Measurements from ENCODE around the gene SPP1.
A peak's percentile ranks its signal among the peaks of the same experiment; 100 is the strongest.

SPP1 gene

GRCh38 chr4:87970121-87970520 lies 5.4 kb upstream of the SPP1 start:
- Mint-ChIP-seq H3K4me3 (no peak overlapping the region), H3K9me3 (no peaks in the 10 kb centered on the region), H3K4me1 (peaks cover 0 to under 1% of the 10 kb centered on the region in 2 donors), H3K36me3 (no peaks in the 10 kb centered on the region), H3K27ac (no peak overlapping the region), H3K27me3 (peaks cover 5 to 10% of the 10 kb centered on the region in 2 donors)
- ATAC-seq (replicated peaks) (no peak), DNase-seq (no peak)

GRCh38 chr4:87971866-87972265 lies 3.6 kb upstream of the SPP1 start:
- H3K36me3 Mint-ChIP-seq: no peaks in the 10 kb centered on the region

GRCh38 chr4:87973283-87974169 lies 2.0 kb upstream of the SPP1 start:
- Mint-ChIP-seq H3K4me1 (peaks cover 4 to 7% of the 10 kb centered on the region in 2 donors), H3K9me3 (no peaks in the 10 kb centered on the region), H3K27ac (no peak overlapping the region), H3K36me3 (no peaks in the 10 kb centered on the region), H3K4me3 (no peak overlapping the region), H3K27me3 (peaks cover 5 to 19% of the 10 kb centered on the region in 2 donors)
- ATAC-seq (replicated peaks) (peak; percentile 66 to 72), DNase-seq (no peak)

More at GRCh38 chr4:87971866-87972265, 3.6 kb upstream of the SPP1 start:
- Mint-ChIP-seq H3K9me3 (no peaks in the 10 kb centered on the region), H3K27ac (no peak overlapping the region), H3K27me3 (peaks cover 5 to 14% of the 10 kb centered on the region in 2 donors), H3K4me1 (peaks cover 4 to 7% of the 10 kb centered on the region in 2 donors), H3K4me3 (no peak overlapping the region)
- no peak for ATAC-seq (replicated peaks)
- DNase-seq: no peak

- Mint-ChIP-seq H3K4me1 (peaks cover 4 to 7% of the 10 kb centered on the region in 2 donors), H3K36me3 (no peaks in the 10 kb centered on the region), H3K27ac (no peak overlapping the region), H3K27me3 (peaks cover 5 to 19% of the 10 kb centered on the region in 2 donors), H3K9me3 (no peaks in the 10 kb centered on the region), H3K4me3 (peak overlapping the region; percentile 63 to 73)
- DNase-seq (no peak), ATAC-seq (replicated peaks) (peak; percentile 38 to 41)
Measured at GRCh38 chr4:87974856-87975462, 555 bp upstream of the SPP1 start.

- no peak overlapping the region for H3K27ac Mint-ChIP-seq
- no peaks in the 10 kb centered on the region for H3K36me3 Mint-ChIP-seq
- no peaks in the 10 kb centered on the region for H3K9me3 Mint-ChIP-seq
- H3K4me3 Mint-ChIP-seq: no peak overlapping the region
- DNase-seq: no peak
- H3K4me1 Mint-ChIP-seq: peaks cover 5 to 7% of the 10 kb centered on the region in 2 donors
- ATAC-seq (replicated peaks): no peak
- H3K27me3 Mint-ChIP-seq: peaks cover 0 to 14% of the 10 kb centered on the region in 2 donors
Measured at GRCh38 chr4:87977521-87978278, 2.2 kb downstream of the SPP1 start.

GRCh38 chr4:87978681-87979080 lies 3.2 kb downstream of the SPP1 start:
- Mint-ChIP-seq H3K4me3 (no peak overlapping the region), H3K27me3 (peaks cover 0 to 12% of the 10 kb centered on the region in 2 donors), H3K27ac (no peak overlapping the region), H3K4me1 (peaks cover 5 to 7% of the 10 kb centered on the region in 2 donors), H3K9me3 (no peaks in the 10 kb centered on the region), H3K36me3 (no peaks in the 10 kb centered on the region)
- no peak for ATAC-seq (replicated peaks)
- no peak for DNase-seq

- no peak for ATAC-seq (replicated peaks)
- DNase-seq: no peak
- no peak overlapping the region for H3K27ac Mint-ChIP-seq
- no peaks in the 10 kb centered on the region for H3K36me3 Mint-ChIP-seq
- H3K4me3 Mint-ChIP-seq: no peak overlapping the region
- H3K4me1 Mint-ChIP-seq: peaks cover 5 to 7% of the 10 kb centered on the region in 2 donors
- peaks cover 0 to 13% of the 10 kb centered on the region in 2 donors for H3K27me3 Mint-ChIP-seq
- no peaks in the 10 kb centered on the region for H3K9me3 Mint-ChIP-seq
Measured at GRCh38 chr4:87979810-87980209, 4.3 kb downstream of the SPP1 start.

- H3K27me3 Mint-ChIP-seq: peaks cover 0 to 12% of the 10 kb centered on the region in 2 donors
- H3K36me3 Mint-ChIP-seq: no peaks in the 10 kb centered on the region
- ATAC-seq (replicated peaks) (no peak), DNase-seq (no peak)
- H3K27ac Mint-ChIP-seq: no peak overlapping the region
- no peaks in the 10 kb centered on the region for H3K9me3 Mint-ChIP-seq
- no peak overlapping the region for H3K4me3 Mint-ChIP-seq
- H3K4me1 Mint-ChIP-seq: peaks cover 1 to 5% of the 10 kb centered on the region in 2 donors
Measured at GRCh38 chr4:87981486-87981885, 6.0 kb downstream of the SPP1 start.

- ATAC-seq (replicated peaks) (peak in 1 of 2 donors; percentile 39), DNase-seq (no peak)
- Mint-ChIP-seq H3K4me1 (peaks cover 1 to 5% of the 10 kb centered on the region in 2 donors), H3K27me3 (peaks cover 0 to 12% of the 10 kb centered on the region in 2 donors), H3K4me3 (no peak overlapping the region), H3K36me3 (no peaks in the 10 kb centered on the region), H3K27ac (no peak overlapping the region), H3K9me3 (no peaks in the 10 kb centered on the region)
Measured at GRCh38 chr4:87982036-87982435, 6.5 kb downstream of the SPP1 start.

- Mint-ChIP-seq H3K27ac (no peak overlapping the region), H3K9me3 (no peaks in the 10 kb centered on the region), H3K36me3 (no peaks in the 10 kb centered on the region), H3K4me3 (no peak overlapping the region), H3K27me3 (peaks cover 0 to 12% of the 10 kb centered on the region in 2 donors), H3K4me1 (peaks cover 1 to 5% of the 10 kb centered on the region in 2 donors)
- ATAC-seq (replicated peaks): no peak
- no peak for DNase-seq
Measured at GRCh38 chr4:87982446-87983010, 7.0 kb downstream of the SPP1 start.

- no peak for ATAC-seq (replicated peaks)
- H3K4me1 Mint-ChIP-seq: peaks cover 1 to 5% of the 10 kb centered on the region in 2 donors
- peaks cover 0 to 8% of the 10 kb centered on the region in 2 donors for H3K27me3 Mint-ChIP-seq
Measured at GRCh38 chr4:87983996-87984395, 8.5 kb downstream of the SPP1 start.

GRCh38 chr4:87985097-87985886 lies 9.8 kb downstream of the SPP1 start:
- Mint-ChIP-seq H3K4me3 (no peak overlapping the region), H3K27ac (no peak overlapping the region), H3K27me3 (peaks cover 0 to 8% of the 10 kb centered on the region in 2 donors), H3K9me3 (no peaks in the 10 kb centered on the region), H3K4me1 (peaks cover 1 to 5% of the 10 kb centered on the region in 2 donors), H3K36me3 (no peaks in the 10 kb centered on the region)
- DNase-seq: peak; percentile 24
- ATAC-seq (replicated peaks): peak; percentile 95 to 96

More at GRCh38 chr4:87983996-87984395, 8.5 kb downstream of the SPP1 start:
- Mint-ChIP-seq H3K36me3 (no peaks in the 10 kb centered on the region), H3K4me3 (no peak overlapping the region), H3K27ac (no peak overlapping the region), H3K9me3 (no peaks in the 10 kb centered on the region)
- DNase-seq: no peak

GRCh38 chr4:87985887-87986200 lies 10.3 kb downstream of the SPP1 start:
- H3K27me3 Mint-ChIP-seq: peaks cover 0 to 8% of the 10 kb centered on the region in 2 donors
- no peaks in the 10 kb centered on the region for H3K9me3 Mint-ChIP-seq
- ATAC-seq (replicated peaks): no peak
- peaks cover 1 to 5% of the 10 kb centered on the region in 2 donors for H3K4me1 Mint-ChIP-seq
- no peak overlapping the region for H3K27ac Mint-ChIP-seq
- no peaks in the 10 kb centered on the region for H3K36me3 Mint-ChIP-seq
- DNase-seq: no peak
- no peak overlapping the region for H3K4me3 Mint-ChIP-seq
